OCI-LY3 (cell line): Measurements from ENCODE around the gene FGD5.

ENCODE experiments used
- H2AFZ ChIP-seq: fragments of 200-600, 300-600 bp; shearing (Covaris generic); 2 replicates; pipeline ENCODE4 v1.6.0; 2014; ENCODE audit warnings: antibody characterized with exemption, low read depth, low read length
- H3K27ac ChIP-seq: fragments of 200-600, 300-600 bp; sonication (generic); 2 replicates; pipeline ENCODE4 v1.5.1; 2014; ENCODE audit warnings: mild to moderate bottlenecking, low read length, moderate library complexity, mixed read lengths
- H3K27me3 ChIP-seq: fragments of 200-600, 300-600 bp; sonication (generic); 2 replicates; pipeline ENCODE4 v1.6.1; 2014; ENCODE audit warnings: low read depth, low read length, mixed read lengths
- H3K36me3 ChIP-seq: fragments of 200-600, 300-600 bp; sonication (generic); replicated peaks from 2 replicates; pipeline ENCODE3; 2014; ENCODE audit warnings: low read depth, low read length, mixed read lengths
- H3K4me1 ChIP-seq: fragments of 300-600, 200-600 bp; sonication (generic); 2 replicates; pipeline ENCODE4 v1.6.1; 2014; ENCODE audit warnings: low read length, mixed read lengths
- H3K4me2 ChIP-seq: fragments of 200-600, 300-600 bp; sonication (generic); 2 replicates; pipeline ENCODE4 v1.6.1; 2014; ENCODE audit warnings: low read length, mixed read lengths
- H3K4me3 ChIP-seq: fragments of 300-600, 200-600 bp; sonication (generic); 2 replicates; pipeline ENCODE4 v1.5.1; 2014; ENCODE audit warnings: antibody characterized with exemption, mild to moderate bottlenecking, low read length, moderate library complexity
- H3K79me2 ChIP-seq: fragments of 300-600, 200-600 bp; shearing (Covaris generic); 2 replicates; pipeline ENCODE4 v1.6.1; 2014; ENCODE audit warnings: mild to moderate bottlenecking, low read length, mixed read lengths
- H3K9ac ChIP-seq: fragments of 300-600, 200-600 bp; shearing (Covaris generic); 2 replicates; pipeline ENCODE4 v1.6.0; 2014; ENCODE audit warnings: mild to moderate bottlenecking, low read length, moderate library complexity
- H3K9me3 ChIP-seq: fragments of 200-600, 300-600 bp; shearing (Covaris generic); 2 replicates; pipeline ENCODE4 v1.6.1; 2014; ENCODE audit warnings: low read length, mixed read lengths; ENCODE audit not compliant: insufficient read depth
- H4K20me1 ChIP-seq: fragments of 200-600, 300-600 bp; sonication (generic); 2 replicates; pipeline ENCODE4 v1.6.1; 2016; ENCODE audit warnings: low read length, mixed read lengths; ENCODE audit not compliant: insufficient read depth
- CTCF ChIP-seq: fragments of 200-600, 300-600 bp; sonication (generic); IDR thresholded peaks from 2 replicates; pipeline ENCODE4 v1.5.1; 2014; ENCODE audit warnings: antibody characterized with exemption, low read length, low read depth
- EZH2phosphoT487 ChIP-seq: fragments of 200-600 bp; shearing (Covaris generic); IDR thresholded peaks from 2 replicates; pipeline ENCODE4 v1.6.1; 2018; ENCODE audit warnings: antibody characterized with exemption, mixed run types, low read depth

Gene FGD5

GRCh38 chr3:14801031-14801430 is 17.7 kb upstream of the FGD5 start:
- no peaks in the 10 kb centered on the region for H3K79me2 ChIP-seq
- no peak overlapping the region for H3K4me3 ChIP-seq
- peaks cover 62% of the 10 kb centered on the region for H3K27me3 ChIP-seq
- H3K36me3 ChIP-seq: no peaks in the 10 kb centered on the region
- peaks cover 5% of the 10 kb centered on the region for H3K4me1 ChIP-seq
- H3K9ac ChIP-seq: no peak overlapping the region
- H4K20me1 ChIP-seq: no peaks in the 10 kb centered on the region
- H3K4me2 ChIP-seq: no peak overlapping the region
- no peak overlapping the region for H3K27ac ChIP-seq
- TF ChIP-seq EZH2phosphoT487 (no peak), CTCF (no peak)
- H3K9me3 ChIP-seq: no peaks in the 10 kb centered on the region
- H2AFZ ChIP-seq: no peak overlapping the region

- H3K4me1 ChIP-seq: peaks cover 5% of the 10 kb centered on the region
- no peak overlapping the region for H3K4me2 ChIP-seq
- no peak for TF ChIP-seq CTCF
- no peak for TF ChIP-seq EZH2phosphoT487
- no peak overlapping the region for H3K27ac ChIP-seq
- no peaks in the 10 kb centered on the region for H4K20me1 ChIP-seq
- H3K9ac ChIP-seq: no peak overlapping the region
- no peaks in the 10 kb centered on the region for H3K9me3 ChIP-seq
- H3K79me2 ChIP-seq: no peaks in the 10 kb centered on the region
- no peak overlapping the region for H2AFZ ChIP-seq
- no peaks in the 10 kb centered on the region for H3K36me3 ChIP-seq
- H3K4me3 ChIP-seq: no peak overlapping the region
- H3K27me3 ChIP-seq: peaks cover 63% of the 10 kb centered on the region
Observed at GRCh38 chr3:14801668-14802380, 16.9 kb upstream of the FGD5 start.

GRCh38 chr3:14802381-14802731 is 16.4 kb upstream of the FGD5 start:
- H2AFZ ChIP-seq: no peak overlapping the region
- H3K27ac ChIP-seq: no peak overlapping the region
- TF ChIP-seq CTCF (no peak), EZH2phosphoT487 (no peak)
- no peak overlapping the region for H3K4me2 ChIP-seq
- no peaks in the 10 kb centered on the region for H3K36me3 ChIP-seq
- no peak overlapping the region for H3K4me3 ChIP-seq
- H3K9ac ChIP-seq: no peak overlapping the region
- H3K27me3 ChIP-seq: peaks cover 63% of the 10 kb centered on the region
- no peaks in the 10 kb centered on the region for H4K20me1 ChIP-seq
- H3K9me3 ChIP-seq: no peaks in the 10 kb centered on the region
- H3K4me1 ChIP-seq: peaks cover 5% of the 10 kb centered on the region
- H3K79me2 ChIP-seq: no peaks in the 10 kb centered on the region

GRCh38 chr3:14803101-14803980 is 15.4 kb upstream of the FGD5 start:
- H3K4me2 ChIP-seq: no peak overlapping the region

More at GRCh38 chr3:14803101-14803980, 15.4 kb upstream of the FGD5 start:
- H3K36me3 ChIP-seq: no peaks in the 10 kb centered on the region
- TF ChIP-seq EZH2phosphoT487 (no peak), CTCF (no peak)
- H3K27ac ChIP-seq: no peak overlapping the region
- no peak overlapping the region for H3K4me3 ChIP-seq
- H4K20me1 ChIP-seq: no peaks in the 10 kb centered on the region
- no peaks in the 10 kb centered on the region for H3K9me3 ChIP-seq
- no peak overlapping the region for H3K9ac ChIP-seq
- peaks cover 59% of the 10 kb centered on the region for H3K27me3 ChIP-seq
- H3K79me2 ChIP-seq: no peaks in the 10 kb centered on the region
- peaks cover 5% of the 10 kb centered on the region for H3K4me1 ChIP-seq
- H2AFZ ChIP-seq: no peak overlapping the region
